BE2C (cell line): ENCODE data around the gene LAT.
A peak's percentile ranks its signal among the peaks of the same experiment; 100 is the strongest.
"Not testable (repeated sequence)": the region's sequence is repeated elsewhere in the genome, so short reads cannot be mapped to it uniquely, and the experiment has no call there.

ENCODE experiments used
- DNase-seq: peaks from one replicate; pipeline ENCODE4 v3.0.0-alpha.2; 2020
- H3K27me3 ChIP-seq: fragments of 250-450 bp; sonication (Bioruptor Pico); 2 replicates; pipeline ENCODE4 v1.5.1; 2020; ENCODE audit warnings: mild to moderate bottlenecking
- H3K36me3 ChIP-seq: fragments of 250-450 bp; sonication (Bioruptor Pico); 2 replicates; pipeline ENCODE4 v1.5.1; 2020; ENCODE audit warnings: mild to moderate bottlenecking
- H3K4me1 ChIP-seq: fragments of 250-450 bp; sonication (Bioruptor Pico); 2 replicates; pipeline ENCODE4 v1.5.1; 2020
- H3K4me3 ChIP-seq: 2 replicates; pipeline ENCODE4 v1.5.1; 2011; ENCODE audit warnings: low read depth, low read length
- H3K9me3 ChIP-seq: fragments of 250-450 bp; sonication (Bioruptor Pico); 2 replicates; pipeline ENCODE4 v1.5.1; 2020
- TF ChIP-seq, protein P1 (sequence below): IDR thresholded peaks from 2 replicates; pipeline ENCODE4 v1.5.1; 2012; ENCODE audit warnings: mild to moderate bottlenecking, low read depth, low read length

LAT gene

GRCh38 chr16:28964072-28964471, 20.8 kb upstream of the LAT start:
- TF ChIP-seq, protein P1, sequence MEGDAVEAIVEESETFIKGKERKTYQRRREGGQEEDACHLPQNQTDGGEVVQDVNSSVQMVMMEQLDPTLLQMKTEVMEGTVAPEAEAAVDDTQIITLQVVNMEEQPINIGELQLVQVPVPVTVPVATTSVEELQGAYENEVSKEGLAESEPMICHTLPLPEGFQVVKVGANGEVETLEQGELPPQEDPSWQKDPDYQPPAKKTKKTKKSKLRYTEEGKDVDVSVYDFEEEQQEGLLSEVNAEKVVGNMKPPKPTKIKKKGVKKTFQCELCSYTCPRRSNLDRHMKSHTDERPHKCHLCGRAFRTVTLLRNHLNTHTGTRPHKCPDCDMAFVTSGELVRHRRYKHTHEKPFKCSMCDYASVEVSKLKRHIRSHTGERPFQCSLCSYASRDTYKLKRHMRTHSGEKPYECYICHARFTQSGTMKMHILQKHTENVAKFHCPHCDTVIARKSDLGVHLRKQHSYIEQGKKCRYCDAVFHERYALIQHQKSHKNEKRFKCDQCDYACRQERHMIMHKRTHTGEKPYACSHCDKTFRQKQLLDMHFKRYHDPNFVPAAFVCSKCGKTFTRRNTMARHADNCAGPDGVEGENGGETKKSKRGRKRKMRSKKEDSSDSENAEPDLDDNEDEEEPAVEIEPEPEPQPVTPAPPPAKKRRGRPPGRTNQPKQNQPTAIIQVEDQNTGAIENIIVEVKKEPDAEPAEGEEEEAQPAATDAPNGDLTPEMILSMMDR: no peak
- Histone ChIP-seq H3K4me1 (no peaks in the 10 kb centered on the region), H3K4me3 (no peak overlapping the region), H3K9me3 (no peaks in the 10 kb centered on the region), H3K27me3 (no peaks in the 10 kb centered on the region), H3K36me3 (peaks cover 27% of the 10 kb centered on the region)
- DNase-seq: no peak

DNA sequence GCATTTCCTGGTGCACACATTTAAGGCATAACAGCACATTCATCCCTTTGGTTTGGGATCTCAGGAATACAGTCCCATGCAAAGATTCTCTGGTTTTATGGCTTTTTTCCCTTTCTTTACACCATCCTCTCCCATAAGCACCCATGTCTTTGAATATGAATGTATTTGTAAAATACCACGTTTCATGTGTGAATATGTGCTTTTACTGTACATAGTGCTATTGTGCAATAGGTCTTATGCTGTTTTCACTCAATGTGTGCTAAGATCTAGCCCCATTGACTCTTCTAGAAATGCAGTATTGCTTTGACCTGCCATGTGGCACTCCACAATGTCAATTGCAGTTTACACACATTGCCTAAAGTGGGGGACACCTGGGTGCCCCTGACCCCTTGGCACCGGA, 20.4 kb upstream of the LAT start:
- H3K36me3 ChIP-seq: peaks cover 26% of the 10 kb centered on the region

GRCh38 chr16:28967156-28967555, 17.7 kb upstream of the LAT start:
- Histone ChIP-seq H3K27me3 (no peaks in the 10 kb centered on the region), H3K4me1 (no peaks in the 10 kb centered on the region), H3K9me3 (no peaks in the 10 kb centered on the region), H3K36me3 (peaks cover 16% of the 10 kb centered on the region), H3K4me3 (no peak overlapping the region)
- DNase-seq: no peak
- TF ChIP-seq, protein P1: no peak

More for the DNA sequence above, 20.4 kb upstream of the LAT start:
- no peak overlapping the region for H3K4me3 ChIP-seq
- no peak for DNase-seq
- no peaks in the 10 kb centered on the region for H3K9me3 ChIP-seq
- H3K4me1 ChIP-seq: no peaks in the 10 kb centered on the region
- no peaks in the 10 kb centered on the region for H3K27me3 ChIP-seq
- TF ChIP-seq, protein P1: no peak

- not testable (repeated sequence) for DNase-seq, H3K4me1 ChIP-seq, H3K36me3 ChIP-seq, H3K9me3 ChIP-seq, H3K4me3 ChIP-seq, H3K27me3 ChIP-seq
These were observed 15.2 kb upstream of the LAT start for GRCh38 chr16:28969696-28970095.

- no peaks in the 10 kb centered on the region for H3K9me3 ChIP-seq
- H3K36me3 ChIP-seq: no peaks in the 10 kb centered on the region
- peak overlapping the region; percentile 96 for H3K4me3 ChIP-seq
- DNase-seq: peak; percentile 86
- TF ChIP-seq, protein P1: peak; percentile 88
- H3K4me1 ChIP-seq: no peaks in the 10 kb centered on the region; the same call in 1 of the 2 replicates
- H3K27me3 ChIP-seq: no peaks in the 10 kb centered on the region
These were observed 10.8 kb upstream of the LAT start for GRCh38 chr16:28974007-28974436.

GRCh38 chr16:28974437-28975157, 10.3 kb upstream of the LAT start, which contains the start of gene SPNS1:
Gene SPNS1, plus strand, starts transcription at chr16:28974778. Its CDS starts 374 bp downstream, at chr16:28975152.
- TF ChIP-seq, protein P1: no peak
- H3K9me3 ChIP-seq: no peaks in the 10 kb centered on the region
- peak; percentile 98 for DNase-seq
- H3K27me3 ChIP-seq: no peaks in the 10 kb centered on the region
- H3K4me3 ChIP-seq: peak within 1 kb of the TSS; percentile 96
- H3K36me3 ChIP-seq: no peaks in the 10 kb centered on the region
- H3K4me1 ChIP-seq: no peaks in the 10 kb centered on the region; the same call in 1 of the 2 replicates
